Measurements from ENCODE around the gene NFIX.

Gene NFIX

GRCh38 chr19:13018035-13018914 lies 23.0 kb downstream of the NFIX start:
- FAIRE-seq (no peak), DNase-seq (ENCODE audit: insufficient read length, low spot score) (no peak)

- DNase-seq (ENCODE audit: insufficient read length, low spot score): no peak
- no peak for FAIRE-seq
Observed at GRCh38 chr19:13019332-13019731, 24.1 kb downstream of the NFIX start.

GRCh38 chr19:13020002-13020414 lies 24.7 kb downstream of the NFIX start:
- no peak for DNase-seq (ENCODE audit: insufficient read length, low spot score)
- FAIRE-seq: no peak

DNA sequence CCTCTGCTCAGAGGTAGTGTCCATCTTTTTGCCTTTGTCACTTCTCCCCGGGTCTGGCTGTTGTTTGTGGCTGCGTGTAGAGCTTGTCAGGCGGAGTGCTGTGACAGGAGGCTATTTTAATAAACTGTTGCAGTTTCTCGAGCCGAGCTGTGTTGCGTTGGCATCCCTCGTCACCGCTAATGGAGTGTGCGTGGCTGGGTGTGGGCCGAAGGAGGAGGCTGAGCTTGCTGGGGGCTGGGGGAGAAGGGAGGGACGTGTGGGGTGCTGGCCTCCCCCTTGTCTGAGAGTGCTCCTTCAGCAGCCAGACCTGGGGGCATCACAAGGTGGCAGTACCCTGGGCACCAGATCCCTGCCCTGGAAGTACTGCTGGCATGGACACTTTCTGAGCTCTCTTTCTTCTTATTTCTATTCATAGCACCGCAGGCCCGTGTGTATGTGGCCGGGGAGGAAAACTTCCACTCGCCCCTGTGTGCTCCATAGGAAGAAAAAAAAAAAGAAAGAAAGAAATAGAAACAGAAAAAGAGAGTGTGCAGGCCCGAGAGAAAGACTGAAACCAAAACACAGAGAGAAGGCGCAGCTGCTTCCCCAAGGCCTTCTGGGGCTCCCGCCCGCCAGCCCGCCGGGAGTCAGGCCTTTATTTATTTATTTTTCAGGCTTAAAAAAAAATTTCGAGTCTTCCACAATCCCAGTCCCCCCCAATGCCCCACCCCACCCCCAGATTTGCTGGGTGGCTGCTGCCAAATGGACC lies 27.0 kb downstream of the NFIX start:
- FAIRE-seq (no peak), DNase-seq (ENCODE audit: insufficient read length, low spot score) (no peak)

DNA sequence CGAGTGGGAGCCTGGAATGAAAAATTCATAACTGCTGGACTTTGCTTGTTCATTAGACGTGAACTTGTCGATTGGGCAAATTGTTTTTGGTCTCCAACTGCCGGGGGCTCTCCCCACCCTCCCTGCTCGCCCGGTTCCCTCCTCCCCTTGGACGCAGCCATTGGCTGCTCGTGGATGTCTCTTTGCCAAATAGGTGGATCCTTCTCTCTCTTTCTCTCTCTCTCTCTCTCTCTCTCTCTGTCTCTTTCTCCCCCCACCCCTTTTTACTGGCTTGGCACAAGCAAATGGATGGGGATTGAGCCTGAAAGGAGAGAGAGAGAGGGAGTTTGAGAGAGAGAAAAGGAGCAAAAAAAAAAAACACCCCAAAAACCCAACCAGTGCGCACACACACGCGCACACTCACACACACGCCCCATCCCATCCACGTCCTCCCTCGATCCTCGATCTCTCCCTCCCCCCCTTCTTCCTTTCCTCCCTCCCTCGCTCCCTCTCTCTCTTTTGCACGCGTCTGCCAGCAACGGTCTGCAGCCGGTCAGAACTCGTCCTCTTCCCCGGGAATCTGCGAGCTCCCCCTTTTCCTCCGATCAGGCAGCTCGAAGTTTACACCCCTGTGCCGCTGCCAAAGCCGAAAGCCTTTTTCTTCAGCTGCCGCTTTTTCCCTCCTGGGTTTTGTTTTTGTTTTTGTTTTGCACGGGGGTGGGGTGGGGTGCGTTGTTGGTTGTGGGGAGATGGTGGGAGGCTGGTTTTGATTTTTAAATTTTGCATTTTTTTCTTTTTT lies 27.8 kb downstream of the NFIX start:
- FAIRE-seq: peak; percentile 79

GRCh38 chr19:13023656-13024055 lies 28.4 kb downstream of the NFIX start:
- DNase-seq (ENCODE audit: insufficient read length, low spot score) (peak; percentile 43), FAIRE-seq (no peak)

More for the DNA sequence above, 27.8 kb downstream of the NFIX start:
- peak; percentile 92 for DNase-seq (ENCODE audit: insufficient read length, low spot score)

DNA sequence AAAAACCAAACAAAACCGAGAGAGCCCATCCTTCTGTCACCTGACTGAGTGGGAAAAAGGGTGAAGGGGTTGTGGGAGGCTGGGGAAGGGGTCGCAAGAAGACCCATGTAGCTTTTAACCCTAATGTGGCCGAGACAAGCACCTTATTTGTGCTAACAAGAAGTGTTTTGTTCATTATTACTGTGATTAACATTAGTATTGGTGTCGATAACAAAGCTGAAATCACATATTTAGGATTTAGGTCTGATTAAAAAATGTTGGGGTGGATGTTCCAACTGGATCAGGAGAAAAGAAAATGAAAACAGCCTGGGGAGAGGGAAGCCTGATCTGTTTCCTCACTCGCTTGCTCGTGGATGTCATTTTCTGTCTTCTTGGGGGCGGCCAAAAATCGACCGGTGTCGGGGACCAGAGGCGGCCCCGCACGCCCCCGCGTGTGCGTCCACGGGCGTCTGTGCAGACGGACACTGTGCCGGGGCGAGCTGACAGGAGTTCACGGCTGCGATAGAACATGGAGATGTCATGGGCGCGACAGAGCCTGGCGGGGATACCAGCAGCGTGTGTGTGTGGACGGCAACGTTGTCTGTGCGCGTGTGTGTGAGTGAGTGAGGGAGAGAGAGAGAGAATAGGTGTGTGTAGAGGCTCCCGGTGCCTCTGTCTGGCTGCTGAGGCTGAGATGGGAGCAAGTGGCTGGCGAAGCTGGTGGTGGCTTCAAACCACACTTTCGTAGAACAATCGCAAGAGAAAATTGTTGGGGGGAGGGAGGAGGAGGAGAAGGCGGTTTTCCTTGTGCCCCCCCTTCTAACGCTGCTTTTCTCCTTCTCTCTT lies 29.1 kb downstream of the NFIX start:
- FAIRE-seq (no peak), DNase-seq (ENCODE audit: insufficient read length, low spot score) (no peak)

DNA sequence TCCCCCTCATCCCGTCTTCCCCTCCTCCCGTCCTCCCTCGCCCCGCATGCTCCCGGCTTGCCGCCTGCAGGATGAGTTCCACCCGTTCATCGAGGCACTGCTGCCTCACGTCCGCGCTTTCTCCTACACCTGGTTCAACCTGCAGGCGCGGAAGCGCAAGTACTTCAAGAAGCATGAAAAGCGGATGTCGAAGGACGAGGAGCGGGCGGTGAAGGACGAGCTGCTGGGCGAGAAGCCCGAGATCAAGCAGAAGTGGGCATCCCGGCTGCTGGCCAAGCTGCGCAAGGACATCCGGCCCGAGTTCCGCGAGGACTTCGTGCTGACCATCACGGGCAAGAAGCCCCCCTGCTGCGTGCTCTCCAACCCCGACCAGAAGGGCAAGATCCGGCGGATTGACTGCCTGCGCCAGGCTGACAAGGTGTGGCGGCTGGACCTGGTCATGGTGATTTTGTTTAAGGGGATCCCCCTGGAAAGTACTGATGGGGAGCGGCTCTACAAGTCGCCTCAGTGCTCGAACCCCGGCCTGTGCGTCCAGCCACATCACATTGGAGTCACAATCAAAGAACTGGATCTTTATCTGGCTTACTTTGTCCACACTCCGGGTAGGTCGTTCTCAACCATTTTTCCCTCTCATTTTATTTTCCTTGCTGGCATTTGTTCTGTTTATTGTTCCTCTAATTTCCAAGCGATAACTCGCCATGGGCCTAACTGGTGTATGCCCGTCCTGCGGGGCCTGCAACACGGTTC lies 29.8 kb downstream of the NFIX start:
- DNase-seq (ENCODE audit: insufficient read length, low spot score) (no peak), FAIRE-seq (no peak)

DNA sequence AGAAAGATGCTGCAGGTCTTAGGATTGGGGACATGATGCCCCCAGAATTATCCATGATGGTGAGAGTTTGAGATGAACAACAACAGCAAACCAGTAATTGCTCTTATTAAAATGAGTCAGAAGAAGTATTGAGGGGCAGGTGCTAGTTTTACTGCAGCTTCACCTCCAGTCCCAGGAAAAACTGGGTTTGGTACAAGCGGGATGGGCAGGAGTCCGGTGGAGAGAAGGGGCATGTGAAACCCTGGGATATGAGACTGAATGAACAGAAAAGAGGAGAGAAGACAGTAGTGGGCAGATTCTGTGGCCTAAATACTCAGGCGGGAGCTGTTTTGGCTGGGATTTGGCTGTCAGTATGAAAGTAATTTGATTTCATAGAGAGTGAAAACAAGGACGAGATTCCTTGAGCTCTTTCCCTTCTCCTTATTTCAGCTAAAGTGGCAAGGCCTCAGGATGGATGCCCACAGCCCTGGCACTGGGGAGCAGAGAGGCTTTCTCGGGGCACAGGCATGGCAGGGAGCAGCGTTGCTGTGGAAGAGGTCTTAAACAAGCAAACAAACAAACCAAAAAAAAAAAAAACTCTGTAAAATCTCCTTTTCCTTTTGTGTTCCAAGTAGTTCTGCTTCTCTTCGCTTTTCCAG lies 30.7 kb downstream of the NFIX start:
- DNase-seq (ENCODE audit: insufficient read length, low spot score) (no peak), FAIRE-seq (no peak)

DNA sequence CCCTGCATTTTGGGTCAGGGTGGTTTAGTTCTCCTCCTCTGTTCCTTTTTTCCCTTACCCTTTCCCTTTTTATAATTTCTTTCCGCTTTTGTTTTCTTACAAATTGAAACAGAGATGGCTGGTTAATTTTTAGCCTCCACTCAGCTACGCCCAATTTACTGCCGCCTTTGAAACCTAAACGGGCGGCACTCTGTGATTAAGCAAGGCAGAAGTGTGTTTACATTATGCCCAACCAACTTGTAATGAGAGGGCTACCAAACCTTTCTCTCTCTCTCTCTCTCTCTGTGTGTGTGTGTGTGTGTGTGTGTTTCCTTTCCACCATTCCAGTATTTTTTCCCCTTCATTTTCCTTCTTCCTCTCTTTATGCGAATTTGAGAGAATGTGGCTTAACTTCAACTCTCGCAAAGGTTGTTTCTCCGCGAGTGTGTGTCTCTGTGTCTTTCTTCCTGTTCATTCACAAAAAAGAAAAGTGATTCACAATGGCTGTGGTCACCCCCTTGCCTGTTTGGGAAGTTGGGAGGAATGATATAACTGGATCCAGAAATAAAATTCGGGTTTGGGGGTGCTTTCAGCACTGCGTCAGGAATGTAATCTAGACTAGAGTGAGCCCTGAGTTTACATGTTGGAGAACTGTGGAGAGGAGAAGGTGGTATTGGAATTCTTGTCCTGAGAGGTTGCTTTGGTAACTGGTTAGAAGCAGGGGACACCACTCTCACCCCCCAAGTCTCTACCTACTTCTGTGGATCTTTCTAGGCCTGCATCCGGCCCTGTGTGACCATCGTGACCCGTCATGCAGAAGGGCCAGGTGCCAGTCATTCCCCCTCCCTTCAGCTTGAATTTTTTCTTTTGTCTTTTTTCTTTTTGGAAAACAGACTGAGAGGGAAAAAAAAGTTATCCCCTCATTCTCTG lies 31.4 kb downstream of the NFIX start:
- no peak for DNase-seq (ENCODE audit: insufficient read length, low spot score)
- FAIRE-seq: no peak

DNA sequence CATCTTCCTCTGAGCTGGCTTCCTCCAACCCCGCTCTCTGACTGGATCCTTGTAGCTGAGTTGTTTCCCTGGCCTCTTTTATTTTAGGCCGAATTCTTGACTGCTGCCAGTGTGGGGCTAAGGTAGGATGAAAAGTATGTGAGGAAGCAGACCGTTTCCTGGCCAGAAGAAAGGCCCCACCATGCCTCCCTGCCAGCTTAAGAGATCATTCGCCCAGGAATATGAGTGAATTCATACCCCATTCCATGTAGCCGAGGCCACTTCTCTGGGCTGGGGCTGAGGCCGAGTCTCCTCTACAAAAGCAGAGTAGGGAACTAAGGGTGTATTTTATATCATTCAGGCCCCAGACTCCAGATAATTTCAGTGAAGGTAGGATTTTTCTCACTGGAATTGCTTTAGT lies 32.3 kb downstream of the NFIX start:
- FAIRE-seq (no peak), DNase-seq (ENCODE audit: insufficient read length, low spot score) (no peak)

- DNase-seq (ENCODE audit: insufficient read length, low spot score) (no peak), FAIRE-seq (no peak)
Observed at GRCh38 chr19:13028027-13028426, 32.8 kb downstream of the NFIX start.

DNA sequence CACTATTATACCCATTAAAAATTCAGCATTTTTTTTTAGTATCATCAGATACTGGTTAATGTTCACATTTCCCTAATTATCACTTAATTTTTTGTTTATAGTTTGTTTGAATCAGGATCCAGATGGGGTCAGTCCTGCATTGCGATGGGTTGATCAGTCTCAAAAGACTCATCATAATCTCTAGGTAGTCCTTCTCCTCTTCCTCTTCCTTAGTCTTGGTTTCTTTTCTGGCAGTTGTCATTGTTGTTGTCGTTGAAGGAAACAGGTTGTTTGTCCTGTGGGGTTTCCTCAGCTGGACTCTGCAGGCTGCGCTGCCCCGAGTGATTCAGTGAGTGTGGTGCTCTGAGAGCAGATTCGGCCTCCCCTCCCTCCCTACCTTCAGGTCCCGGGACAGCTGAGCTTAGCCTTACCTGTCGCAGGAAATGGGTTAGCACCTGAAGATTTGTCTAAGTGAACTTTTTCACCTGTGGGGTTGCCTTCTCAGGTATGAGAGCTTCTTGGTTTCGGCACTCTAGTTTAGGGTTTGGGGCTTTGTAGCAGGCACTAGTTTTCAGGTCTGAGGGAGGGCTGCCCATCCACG lies 34.1 kb downstream of the NFIX start:
- DNase-seq (ENCODE audit: insufficient read length, low spot score) (no peak), FAIRE-seq (no peak)

- FAIRE-seq: no peak
- DNase-seq (ENCODE audit: insufficient read length, low spot score): no peak
Observed at GRCh38 chr19:13029893-13030292, 34.6 kb downstream of the NFIX start.

GRCh38 chr19:13031917-13032623 lies 36.8 kb downstream of the NFIX start:
- FAIRE-seq: no peak
- DNase-seq (ENCODE audit: insufficient read length, low spot score): no peak

DNA sequence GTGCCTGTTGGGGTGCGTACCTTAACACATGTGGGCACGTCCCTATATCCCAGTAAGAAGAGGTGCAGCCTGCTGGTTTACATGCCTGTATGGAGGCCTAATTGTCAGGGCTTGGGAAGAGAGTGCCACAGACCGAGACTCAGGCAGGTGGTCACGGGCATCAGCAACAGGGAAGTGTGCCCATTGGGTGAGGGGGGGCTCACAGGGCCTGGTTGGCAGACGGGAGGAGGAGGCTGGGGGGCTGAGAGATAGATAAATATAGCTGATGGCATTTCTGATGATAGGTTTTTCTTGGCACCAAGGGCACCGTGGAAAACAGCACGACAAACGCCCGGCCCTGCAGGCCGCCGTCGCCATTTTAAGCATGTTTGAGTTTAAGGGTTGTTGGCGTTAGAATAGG lies 37.6 kb downstream of the NFIX start:
- no peak for FAIRE-seq
- no peak for DNase-seq (ENCODE audit: insufficient read length, low spot score)

- DNase-seq (ENCODE audit: insufficient read length, low spot score) (no peak), FAIRE-seq (no peak)
Observed at GRCh38 chr19:13033244-13033643, 38.0 kb downstream of the NFIX start.

All from HTR-8/SVneo (cell line).